ENCODE results near the gene SPDL1.

SPDL1 gene

GRCh38 chr5:169602535-169602934, 19.0 kb downstream of the SPDL1 start:
- Histone ChIP-seq H3K4me3 (ENCODE audit: insufficient read depth, low read length, poor library complexity, severe bottlenecking) (no peak overlapping the region), H3K9me2 (replicated peaks; ENCODE audit: insufficient read depth, low read length) (no peaks in the 10 kb centered on the region), H3K36me3 (ENCODE audit: low read length) (peaks cover 56% of the 10 kb centered on the region), H3K27me3 (ENCODE audit: low read length) (no peaks in the 10 kb centered on the region), H3K79me2 (ENCODE audit: insufficient read depth, low read length) (no peaks in the 10 kb centered on the region), H2AFZ (ENCODE audit: low read depth, low read length, severe bottlenecking) (no peak overlapping the region), H3K4me2 (ENCODE audit: low read depth, low read length, poor library complexity, severe bottlenecking) (no peak overlapping the region), H4K20me1 (ENCODE audit: low read depth, low read length) (no peaks in the 10 kb centered on the region), H3K27ac (ENCODE audit: low read depth, low read length) (no peak overlapping the region), H3K9ac (ENCODE audit: low read length) (no peak overlapping the region), H3F3A (ENCODE audit: insufficient read depth) (0 out of 2 replicates have a peak, but pooled peaks cover 3% of the 10 kb centered on the region), H3K9me3 (ENCODE audit: insufficient read depth, low read length) (no peaks in the 10 kb centered on the region)
- TF ChIP-seq EZH2phosphoT487 (conservative IDR thresholded peaks at IDR 0.05; ENCODE audit: low read length) (no peak), CTCF (IDR thresholded peaks at IDR 0.05; ENCODE audit: insufficient read depth, low read length, poor library complexity, severe bottlenecking) (no peak)

GRCh38 chr5:169606279-169606678, 22.7 kb downstream of the SPDL1 start:
- 0 out of 2 replicates have a peak, but pooled peaks cover 3% of the 10 kb centered on the region for H3F3A ChIP-seq (ENCODE audit: insufficient read depth)
- TF ChIP-seq CTCF (IDR thresholded peaks at IDR 0.05; ENCODE audit: insufficient read depth, low read length, poor library complexity, severe bottlenecking) (no peak), EZH2phosphoT487 (conservative IDR thresholded peaks at IDR 0.05; ENCODE audit: low read length) (no peak)

GRCh38 chr5:169607882-169608281, 24.3 kb downstream of the SPDL1 start:
- no peaks in the 10 kb centered on the region for H3K27me3 ChIP-seq (ENCODE audit: low read length)
- TF ChIP-seq EZH2phosphoT487 (conservative IDR thresholded peaks at IDR 0.05; ENCODE audit: low read length): no peak
- TF ChIP-seq CTCF (IDR thresholded peaks at IDR 0.05; ENCODE audit: insufficient read depth, low read length, poor library complexity, severe bottlenecking): no peak

More at GRCh38 chr5:169606279-169606678, 22.7 kb downstream of the SPDL1 start:
- no peaks in the 10 kb centered on the region for H3K27me3 ChIP-seq (ENCODE audit: low read length)
- H3K4me2 ChIP-seq (ENCODE audit: low read depth, low read length, poor library complexity, severe bottlenecking): no peak overlapping the region
- no peak overlapping the region for H3K27ac ChIP-seq (ENCODE audit: low read depth, low read length)
- H3K9me2 ChIP-seq (replicated peaks; ENCODE audit: insufficient read depth, low read length): no peaks in the 10 kb centered on the region
- peaks cover 24% of the 10 kb centered on the region for H3K36me3 ChIP-seq (ENCODE audit: low read length)
- no peaks in the 10 kb centered on the region for H4K20me1 ChIP-seq (ENCODE audit: low read depth, low read length)
- H3K4me3 ChIP-seq (ENCODE audit: insufficient read depth, low read length, poor library complexity, severe bottlenecking): no peak overlapping the region
- H3K79me2 ChIP-seq (ENCODE audit: insufficient read depth, low read length): no peaks in the 10 kb centered on the region
- H3K9me3 ChIP-seq (ENCODE audit: insufficient read depth, low read length): no peaks in the 10 kb centered on the region
- H2AFZ ChIP-seq (ENCODE audit: low read depth, low read length, severe bottlenecking): no peak overlapping the region
- H3K9ac ChIP-seq (ENCODE audit: low read length): no peak overlapping the region

More at GRCh38 chr5:169607882-169608281, 24.3 kb downstream of the SPDL1 start:
- no peaks in the 10 kb centered on the region for H3K9me2 ChIP-seq (replicated peaks; ENCODE audit: insufficient read depth, low read length)
- no peak overlapping the region for H3K4me3 ChIP-seq (ENCODE audit: insufficient read depth, low read length, poor library complexity, severe bottlenecking)
- H3K9me3 ChIP-seq (ENCODE audit: insufficient read depth, low read length): no peaks in the 10 kb centered on the region
- H3K36me3 ChIP-seq (ENCODE audit: low read length): peaks cover 15% of the 10 kb centered on the region; the same call in 1 of the 2 replicates
- H3K79me2 ChIP-seq (ENCODE audit: insufficient read depth, low read length): no peaks in the 10 kb centered on the region
- H4K20me1 ChIP-seq (ENCODE audit: low read depth, low read length): no peaks in the 10 kb centered on the region
- H2AFZ ChIP-seq (ENCODE audit: low read depth, low read length, severe bottlenecking): no peak overlapping the region
- 0 out of 2 replicates have a peak, but pooled peaks cover under 1% of the 10 kb centered on the region for H3F3A ChIP-seq (ENCODE audit: insufficient read depth)
- no peak overlapping the region for H3K4me2 ChIP-seq (ENCODE audit: low read depth, low read length, poor library complexity, severe bottlenecking)
- H3K27ac ChIP-seq (ENCODE audit: low read depth, low read length): no peak overlapping the region
- H3K9ac ChIP-seq (ENCODE audit: low read length): no peak overlapping the region

Measured in SU-DHL-6 (cell line).